ENCODE data around the gene ADPGK. TPM values are rescaled to one million over a fixed set of nuclear protein-coding genes. Genes with fewer than 3 reads are reported as not detected.

ADPGK gene
- total RNA-seq: 100 to 1,000 TPM in 1 of 2 donors, 10 to 100 TPM in 1; 87.7 to 102 TPM
- 10 to 100 TPM; 53.9 to 97.0 TPM for polyA plus RNA-seq
- long read RNA-seq, donor 1, full-length matches to known transcripts: 6 of 12 reads
- long read RNA-seq, donor 1, partial matches to known transcripts: 6 of 12 reads
- long read RNA-seq, donor 1, other reads (novel, unspliced or antisense): 0 of 12 reads
- long read RNA-seq, donor 2, transcript ADPGK-201 (7 exons, 2,557 nt): major isoform, 5 of 7 reads
- long read RNA-seq, donor 2, partial matches to known transcripts: 0 of 7 reads
- long read RNA-seq, donor 2, other reads (novel, unspliced or antisense): 0 of 7 reads
- long read RNA-seq, donor 3, full-length matches to known transcripts: 9 of 9 reads
- long read RNA-seq, donor 3, partial matches to known transcripts: 0 of 9 reads
- long read RNA-seq, donor 3, other reads (novel, unspliced or antisense): 0 of 9 reads
- long read RNA-seq, donor 4, full-length matches to known transcripts: 4 of 4 reads
- long read RNA-seq, donor 4, partial matches to known transcripts: 0 of 4 reads
- long read RNA-seq, donor 4, other reads (novel, unspliced or antisense): 0 of 4 reads
- long read RNA-seq, donor 5, full-length matches to known transcripts: 11 of 16 reads
- long read RNA-seq, donor 5, partial matches to known transcripts: 0 of 16 reads
- long read RNA-seq, donor 5, other reads (novel, unspliced or antisense): 5 of 16 reads

DNA sequence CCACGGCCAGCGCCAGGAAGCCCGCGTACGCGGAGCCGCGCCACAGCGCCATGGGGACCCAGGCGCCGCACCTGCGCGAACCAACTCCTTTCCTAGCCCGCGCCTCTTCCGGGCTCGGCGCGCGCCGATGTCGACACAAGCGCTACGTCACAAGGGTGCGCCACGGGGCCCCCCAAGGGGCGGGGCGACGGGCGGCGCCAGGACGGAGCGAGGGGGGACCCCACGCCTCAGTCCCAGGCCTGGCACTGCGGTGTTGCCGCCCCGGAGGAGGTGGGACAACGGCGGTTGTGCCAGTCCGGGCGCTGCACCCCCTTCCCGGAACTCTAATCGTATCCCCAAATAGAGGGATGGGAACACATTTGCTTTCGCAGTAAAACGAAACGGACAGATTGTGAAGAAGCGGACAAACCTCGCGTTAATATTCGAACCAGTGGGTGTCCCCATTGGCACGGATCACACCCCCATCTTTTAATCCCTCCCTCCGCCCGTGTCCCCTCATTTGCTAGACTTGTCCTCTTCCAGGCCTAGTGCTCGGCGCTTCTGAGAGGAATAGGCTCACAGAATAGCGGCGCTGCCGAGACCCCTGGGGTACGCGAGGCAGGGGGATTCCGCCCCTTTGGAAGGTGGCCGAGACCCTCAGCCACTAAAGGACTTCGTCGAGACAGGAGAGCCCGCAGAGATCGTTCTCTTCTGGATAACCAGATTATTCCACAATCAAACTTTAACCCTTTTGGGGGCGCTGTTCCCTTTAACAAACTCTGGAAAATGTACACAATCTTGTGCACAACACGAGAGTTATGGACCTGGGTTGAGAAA lies at the start of gene ADPGK:
Gene ADPGK (minus strand): TSS at position 119 of the 816 bp plus-strand sequence. CDS start 67 bp downstream, at position 52.
- H3K27me3 ChIP-seq (ENCODE audit: control insufficient read depth in 3 of 3, insufficient read depth in 3 of 3, low read length in 2 of 3): no peaks in the 10 kb centered on the region
- no peaks in the 10 kb centered on the region for H3K9me3 ChIP-seq (ENCODE audit: control insufficient read depth in 4 of 4, insufficient read depth in 3 of 4, low read length in 3 of 4)
- peak within 1 kb of the TSS; percentile 99 for H3K4me3 ChIP-seq
- H3K9ac ChIP-seq (ENCODE audit: insufficient read depth in 1 of 2, low read length in 2 of 2): peak within 1 kb of the TSS; percentile 86 to 94
- WGBS, 2 donors: 0 to 1% methylated on average over 65 to 68 of the region's 68 CpGs
- TF ChIP-seq CTCF (IDR thresholded peaks at IDR 0.05; ENCODE audit: control extremely low read depth, extremely low read depth): peak; percentile 11
- peaks cover 0 to 5% (median 3%) of the 10 kb centered on the region in 4 donors for H3K36me3 ChIP-seq (ENCODE audit: control insufficient read depth in 4 of 4, insufficient read depth in 4 of 4, low read length in 4 of 4)
- peaks cover 6 to 36% (median 19%) of the 10 kb centered on the region in 5 donors for H3K4me1 ChIP-seq (ENCODE audit: control insufficient read depth in 5 of 5, insufficient read depth in 5 of 5, low read length in 5 of 5)
- H3K27ac ChIP-seq (ENCODE audit: low read depth in 1 of 2, low read length in 1 of 2): peak within 1 kb of the TSS; percentile 91 to 100
- ATAC-seq (ENCODE audit: insufficient read depth, low FRiP score): peak; percentile 94
- DNase-seq: peak; percentile 95 to 98 (median 98)

DNA sequence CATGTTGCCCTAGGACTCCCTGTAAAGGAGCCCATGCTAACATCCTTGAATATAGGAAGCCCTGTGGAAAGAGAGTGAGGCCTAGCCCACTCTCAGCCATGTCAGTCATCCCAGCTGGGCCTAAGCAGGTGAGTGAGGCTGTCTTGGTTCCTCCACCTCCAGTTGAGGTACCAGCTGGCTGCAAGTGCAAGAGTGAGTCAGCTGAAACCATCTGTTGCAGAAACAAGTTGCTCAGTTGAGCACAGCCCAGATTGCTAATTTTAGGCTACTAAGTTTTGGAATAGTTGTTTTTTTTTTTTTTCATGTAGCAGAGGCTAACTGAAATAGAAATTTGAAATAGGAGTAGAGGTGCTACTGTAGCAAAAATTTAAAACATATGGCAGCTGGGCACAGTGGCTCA lies 43.7 kb upstream of the ADPGK start:
- no peak for TF ChIP-seq CTCF (IDR thresholded peaks at IDR 0.05; ENCODE audit: control extremely low read depth, extremely low read depth)
- DNase-seq (no peak), ATAC-seq (ENCODE audit: insufficient read depth, low FRiP score) (no peak)
- Histone ChIP-seq H3K36me3 (ENCODE audit: control insufficient read depth in 4 of 4, insufficient read depth in 4 of 4, low read length in 4 of 4) (no peaks in the 10 kb centered on the region), H3K27ac (ENCODE audit: low read depth in 1 of 2, low read length in 1 of 2) (no peak overlapping the region), H3K4me3 (no peak overlapping the region), H3K9me3 (ENCODE audit: control insufficient read depth in 4 of 4, insufficient read depth in 3 of 4, low read length in 3 of 4) (peaks cover 0 to 3% (median 0%) of the 10 kb centered on the region in 4 donors), H3K4me1 (ENCODE audit: control insufficient read depth in 5 of 5, insufficient read depth in 5 of 5, low read length in 5 of 5) (no peaks in the 10 kb centered on the region), H3K27me3 (ENCODE audit: control insufficient read depth in 3 of 3, insufficient read depth in 3 of 3, low read length in 2 of 3) (peaks cover 0 to 4% (median 0%) of the 10 kb centered on the region in 3 donors), H3K9ac (ENCODE audit: insufficient read depth in 1 of 2, low read length in 2 of 2) (no peak overlapping the region)

GRCh38 chr15:72826611-72827010 lies 43.1 kb upstream of the ADPGK start:
- WGBS, 2 donors: 95 to 98% methylated on average over 9 of the region's 9 CpGs
- H3K9ac ChIP-seq (ENCODE audit: insufficient read depth in 1 of 2, low read length in 2 of 2): no peak overlapping the region
- H3K27ac ChIP-seq (ENCODE audit: low read depth in 1 of 2, low read length in 1 of 2): no peak overlapping the region
- H3K9me3 ChIP-seq (ENCODE audit: control insufficient read depth in 4 of 4, insufficient read depth in 3 of 4, low read length in 3 of 4): peaks cover 0 to 3% (median 0%) of the 10 kb centered on the region in 4 donors
- H3K4me3 ChIP-seq: no peak overlapping the region
- no peaks in the 10 kb centered on the region for H3K4me1 ChIP-seq (ENCODE audit: control insufficient read depth in 5 of 5, insufficient read depth in 5 of 5, low read length in 5 of 5)
- peaks cover 0 to 4% (median 0%) of the 10 kb centered on the region in 3 donors for H3K27me3 ChIP-seq (ENCODE audit: control insufficient read depth in 3 of 3, insufficient read depth in 3 of 3, low read length in 2 of 3)
- DNase-seq (no peak), ATAC-seq (ENCODE audit: insufficient read depth, low FRiP score) (no peak)
- no peaks in the 10 kb centered on the region for H3K36me3 ChIP-seq (ENCODE audit: control insufficient read depth in 4 of 4, insufficient read depth in 4 of 4, low read length in 4 of 4)
- TF ChIP-seq CTCF (IDR thresholded peaks at IDR 0.05; ENCODE audit: control extremely low read depth, extremely low read depth): no peak
